ENCODE results near the gene KSR2.

- TF ChIP-seq, protein P1, sequence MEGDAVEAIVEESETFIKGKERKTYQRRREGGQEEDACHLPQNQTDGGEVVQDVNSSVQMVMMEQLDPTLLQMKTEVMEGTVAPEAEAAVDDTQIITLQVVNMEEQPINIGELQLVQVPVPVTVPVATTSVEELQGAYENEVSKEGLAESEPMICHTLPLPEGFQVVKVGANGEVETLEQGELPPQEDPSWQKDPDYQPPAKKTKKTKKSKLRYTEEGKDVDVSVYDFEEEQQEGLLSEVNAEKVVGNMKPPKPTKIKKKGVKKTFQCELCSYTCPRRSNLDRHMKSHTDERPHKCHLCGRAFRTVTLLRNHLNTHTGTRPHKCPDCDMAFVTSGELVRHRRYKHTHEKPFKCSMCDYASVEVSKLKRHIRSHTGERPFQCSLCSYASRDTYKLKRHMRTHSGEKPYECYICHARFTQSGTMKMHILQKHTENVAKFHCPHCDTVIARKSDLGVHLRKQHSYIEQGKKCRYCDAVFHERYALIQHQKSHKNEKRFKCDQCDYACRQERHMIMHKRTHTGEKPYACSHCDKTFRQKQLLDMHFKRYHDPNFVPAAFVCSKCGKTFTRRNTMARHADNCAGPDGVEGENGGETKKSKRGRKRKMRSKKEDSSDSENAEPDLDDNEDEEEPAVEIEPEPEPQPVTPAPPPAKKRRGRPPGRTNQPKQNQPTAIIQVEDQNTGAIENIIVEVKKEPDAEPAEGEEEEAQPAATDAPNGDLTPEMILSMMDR (IDR thresholded peaks at IDR 0.05) = no peak
- TF ChIP-seq POLR2AphosphoS5 (IDR thresholded peaks at IDR 0.05; ENCODE audit: insufficient read depth in 1 of 2, low read depth in 1 of 2) = no peak
- no peak for TF ChIP-seq POLR2A (IDR thresholded peaks at IDR 0.05)
These were observed 509.6 kb downstream of the KSR2 start for GRCh38 chr12:117459229-117459628.
